HG03064 (cell line): ENCODE data around the gene VSNL1.

Experiments used
- ATAC-seq: cut with Tn5 transposase; IDR thresholded peaks from one replicate; pipeline ENCODE4 v1.9.1; 2021; ENCODE audit warnings: low read depth; ENCODE audit not compliant: unreplicated experiment

The VSNL1 gene

GRCh38 chr2:17682098-17682857, 141.8 kb downstream of the VSNL1 start:
- no peak for ATAC-seq

DNA sequence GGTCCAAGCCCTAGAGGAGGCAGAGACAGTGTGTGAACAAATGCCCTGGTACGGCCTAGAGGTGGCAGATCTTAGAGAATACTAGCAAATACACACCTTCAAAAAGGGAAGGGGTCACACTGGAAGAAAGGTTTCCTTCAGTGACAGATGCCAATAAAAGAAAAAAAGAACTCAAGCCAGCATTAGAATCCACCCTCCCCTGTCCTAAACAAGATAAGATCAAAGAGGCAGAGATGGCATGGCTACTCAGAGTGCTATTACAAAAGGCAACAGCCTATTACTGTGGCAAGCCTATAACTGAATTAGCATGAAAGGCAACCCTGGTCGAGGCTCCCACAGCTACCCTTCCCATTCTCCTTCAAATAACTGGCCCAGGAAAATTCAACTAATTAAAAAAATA, 143.5 kb downstream of the VSNL1 start:
- no peak for ATAC-seq

DNA sequence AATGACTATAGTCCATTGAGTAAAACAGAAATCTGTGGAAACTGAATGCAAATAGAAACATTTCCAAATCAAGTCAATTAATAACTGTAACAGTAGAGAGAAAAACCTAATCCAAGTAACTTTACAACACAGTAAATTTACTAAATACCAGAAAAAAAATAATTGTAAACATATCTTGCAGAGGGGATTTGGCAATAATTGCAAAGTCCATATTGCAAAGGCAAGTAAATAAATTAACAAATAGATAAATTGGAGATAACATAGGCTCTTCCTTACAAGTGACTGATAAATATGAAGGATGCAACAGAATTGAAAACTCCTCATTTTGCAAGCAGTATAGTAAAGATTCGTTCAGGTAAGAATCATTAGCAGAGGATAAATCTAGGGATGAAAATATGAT, 148.1 kb downstream of the VSNL1 start:
- no peak for ATAC-seq

DNA sequence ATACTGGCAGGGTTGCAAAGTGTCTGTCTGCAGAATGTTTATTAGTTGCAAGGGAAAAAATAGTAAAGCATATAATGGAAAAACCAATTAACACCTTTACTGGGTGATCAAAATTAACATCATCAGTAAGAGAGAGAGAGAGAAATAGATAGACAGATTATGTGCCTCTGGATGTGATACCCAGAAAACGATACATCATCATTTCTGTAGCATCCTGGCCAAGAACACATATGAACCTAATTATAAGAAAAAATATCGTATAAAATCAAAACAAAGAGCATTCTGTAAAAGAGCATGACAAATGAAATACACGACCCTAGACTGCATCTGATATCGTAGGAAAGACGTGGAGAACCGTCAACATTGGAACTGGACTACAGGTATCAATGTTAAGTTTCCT, 148.5 kb downstream of the VSNL1 start:
- ATAC-seq: no peak

DNA sequence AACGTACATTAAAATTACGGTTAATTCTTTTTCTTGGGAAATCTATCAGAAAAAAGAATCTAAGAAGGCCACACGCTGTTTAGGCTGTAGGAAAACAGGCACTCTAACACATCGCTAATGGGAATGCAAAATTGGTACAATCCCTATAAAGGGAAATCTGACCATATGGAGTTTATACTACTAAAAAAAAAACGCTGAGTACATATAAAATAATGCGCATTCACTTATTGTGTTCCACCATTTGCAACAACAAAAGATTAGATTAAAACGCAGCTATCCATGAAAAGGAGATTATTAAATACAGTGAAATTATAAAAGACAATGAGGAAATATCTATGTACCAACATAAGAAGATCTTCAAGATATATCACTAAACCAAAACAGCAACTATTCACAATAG, 150.3 kb downstream of the VSNL1 start:
- ATAC-seq: no peak
